ENCODE results near the gene IL1RAP. TPM values are rescaled to one million over a fixed set of nuclear protein-coding genes. Genes with fewer than 3 reads are reported as not detected.

IL1RAP gene
- total RNA-seq, 2 experiments from 2014 or later = 12.1 to 16.1 TPM

DNA sequence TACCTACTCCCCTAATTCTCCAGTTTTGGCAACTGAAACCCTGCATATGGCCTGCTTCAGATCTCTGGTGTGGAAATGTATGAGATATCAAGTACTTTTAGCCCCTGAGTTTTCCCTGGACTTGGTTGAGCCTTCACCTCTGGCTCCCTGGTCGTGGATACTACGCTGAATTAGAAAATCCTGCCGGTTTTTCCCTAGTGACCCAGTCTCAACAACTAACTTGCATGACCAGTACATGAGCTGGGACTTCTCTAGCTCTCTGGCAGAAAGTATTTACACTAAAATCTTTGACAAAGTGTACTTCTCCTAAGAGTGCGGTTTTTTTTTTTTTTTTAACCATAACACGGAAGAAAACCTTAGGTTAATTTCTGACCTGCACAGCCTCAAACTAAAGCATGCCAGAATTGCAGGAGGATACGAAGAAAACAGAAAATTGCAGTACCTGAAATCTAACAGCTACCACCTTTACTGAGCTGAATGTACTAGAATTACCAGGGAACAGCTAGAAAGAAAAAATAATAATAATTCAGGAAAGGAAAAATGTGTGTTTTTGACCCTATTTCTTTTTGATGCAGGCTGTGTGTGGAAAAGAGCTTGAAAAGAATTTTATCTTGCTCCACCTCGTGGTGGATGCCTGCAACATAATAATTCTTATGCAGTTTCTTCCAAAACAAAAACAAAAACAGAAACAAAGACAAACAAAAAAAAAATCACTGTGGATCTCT, 183.1 kb downstream of the IL1RAP start:
- intact Hi-C loops (cut with DNase I, micrococcal nuclease) = loop anchor here (2.0 to 10.0 kb wide), 6 partner anchors 182 to 736 kb away; partner anchors contain the start of genes IL1RAP (in 2 of the 2) and CLDN16 (in 1 of the 2)
- ChIA-PET CTCF (interaction anchor here (0.7 to 2.2 kb wide), 7 partner anchors 11 to 313 kb away, joined by 3 to 6 read pairs (median 3); no protein-coding TSS in a partner anchor), POLR2A (interaction anchor here (0.6 to 0.7 kb wide), 2 partner anchors 68 to 147 kb away, joined by 3 read pairs; no protein-coding TSS in a partner anchor)
- DNase-seq (peak; percentile 15), ATAC-seq (no peak)
- Mint-ChIP-seq H3K36me3 (ENCODE audit: low read depth) (no peaks in the 10 kb centered on the region), H3K4me1 (no peaks in the 10 kb centered on the region), H3K27me3 (peaks cover 18% of the 10 kb centered on the region), H3K4me3 (no peak overlapping the region), H3K27ac (no peak overlapping the region), H3K9me3 (ENCODE audit: low read depth) (no peaks in the 10 kb centered on the region)

DNA sequence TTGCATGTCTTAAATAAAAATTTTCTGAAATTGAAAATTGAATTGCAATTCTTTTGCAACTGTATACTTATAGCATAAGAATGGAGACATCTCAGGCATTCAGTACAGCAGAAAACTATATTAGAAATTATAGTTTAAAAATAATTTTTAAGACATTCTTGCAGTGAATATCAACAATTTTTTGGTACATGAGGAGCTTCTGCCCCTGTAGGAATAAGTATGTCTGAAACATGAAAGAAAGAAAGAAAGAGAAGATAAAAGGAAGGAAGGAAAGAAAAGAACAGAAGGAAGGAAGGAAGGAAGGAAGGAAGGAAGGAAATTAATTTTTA, 183.6 kb downstream of the IL1RAP start:
- Mint-ChIP-seq H3K27ac (no peak overlapping the region), H3K4me3 (no peak overlapping the region), H3K4me1 (no peaks in the 10 kb centered on the region), H3K9me3 (ENCODE audit: low read depth) (no peaks in the 10 kb centered on the region), H3K27me3 (peaks cover 21% of the 10 kb centered on the region), H3K36me3 (ENCODE audit: low read depth) (no peaks in the 10 kb centered on the region)
- ChIA-PET CTCF (interaction anchor here (0.7 to 2.2 kb wide), 7 partner anchors 12 to 473 kb away, joined by 3 to 6 read pairs (median 3); no protein-coding TSS in a partner anchor), POLR2A (interaction anchor here (0.6 to 0.7 kb wide), 2 partner anchors 69 to 148 kb away, joined by 3 read pairs; no protein-coding TSS in a partner anchor)
- no peak for ATAC-seq
- intact Hi-C loops (cut with DNase I, micrococcal nuclease) = loop anchor here (2.0 to 10.0 kb wide), 6 partner anchors 183 to 737 kb away; partner anchors contain the start of genes IL1RAP (in 2 of the 2) and CLDN16 (in 1 of the 2)
- DNase-seq = no peak

DNA sequence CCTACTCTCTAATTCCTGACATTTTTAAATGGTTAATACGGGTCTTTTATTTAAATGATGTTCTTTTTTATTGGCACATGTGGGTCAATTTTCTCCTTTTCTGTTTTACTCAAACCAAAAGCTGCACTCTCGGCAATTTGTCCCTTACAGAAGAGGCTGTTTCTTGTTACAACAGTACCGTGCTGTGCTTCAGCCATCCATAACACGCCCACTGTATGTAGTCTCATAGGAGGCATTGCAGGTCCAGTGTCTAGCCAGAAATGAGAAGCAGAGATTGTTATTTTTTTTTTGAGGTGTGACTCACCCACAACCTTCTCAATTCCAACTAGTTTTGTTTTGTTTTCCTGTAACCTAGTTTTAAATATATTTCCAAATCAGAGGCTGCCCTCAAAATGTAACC, 184.0 kb downstream of the IL1RAP start:
- CTCF ChIA-PET = interaction anchor here (1.0 to 1.8 kb wide), 6 partner anchors 12 to 473 kb away, joined by 3 to 6 read pairs (median 3); no protein-coding TSS in a partner anchor
- H3K27ac Mint-ChIP-seq = no peak overlapping the region
- no peaks in the 10 kb centered on the region for H3K9me3 Mint-ChIP-seq (ENCODE audit: low read depth)
- H3K36me3 Mint-ChIP-seq (ENCODE audit: low read depth) = no peaks in the 10 kb centered on the region
- intact Hi-C loops (cut with DNase I, micrococcal nuclease) = loop anchor here (2.0 to 10.0 kb wide), 6 partner anchors 183 to 737 kb away; partner anchors contain the start of genes IL1RAP (in 2 of the 2) and CLDN16 (in 1 of the 2)
- POLR2A ChIA-PET = no interaction called here
- ATAC-seq = no peak
- H3K4me1 Mint-ChIP-seq = no peaks in the 10 kb centered on the region
- DNase-seq = no peak
- H3K27me3 Mint-ChIP-seq = peaks cover 21% of the 10 kb centered on the region
- H3K4me3 Mint-ChIP-seq = no peak overlapping the region

DNA sequence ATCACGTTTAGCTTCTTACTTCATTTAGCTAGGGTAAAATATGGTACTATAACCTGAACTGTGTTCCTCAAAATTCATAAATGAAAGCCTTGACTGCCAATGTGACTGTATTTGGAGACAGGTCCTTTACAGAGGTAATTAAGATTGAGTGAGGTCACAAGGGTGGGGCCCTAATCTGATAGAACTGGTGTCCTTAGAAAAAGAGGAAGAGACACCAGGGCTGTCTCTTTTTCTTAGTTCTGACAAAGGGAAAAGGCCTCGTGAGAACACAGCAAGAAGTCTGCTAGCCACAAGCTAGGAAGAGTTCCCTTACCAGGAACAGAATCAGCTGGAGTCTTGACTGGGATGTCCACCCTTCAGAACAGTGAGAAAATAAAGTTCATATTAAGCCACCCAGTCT, 185.9 kb downstream of the IL1RAP start:
- Mint-ChIP-seq H3K9me3 (ENCODE audit: low read depth) (no peaks in the 10 kb centered on the region), H3K27me3 (peaks cover 25% of the 10 kb centered on the region), H3K27ac (no peak overlapping the region), H3K36me3 (ENCODE audit: low read depth) (no peaks in the 10 kb centered on the region), H3K4me3 (no peak overlapping the region), H3K4me1 (no peaks in the 10 kb centered on the region)
- ATAC-seq (no peak), DNase-seq (no peak)
- intact Hi-C loops (cut with DNase I, micrococcal nuclease) = loop anchor here (5.0 to 10.0 kb wide), 5 partner anchors 185 to 735 kb away; partner anchors contain the start of genes IL1RAP (in 2 of the 2) and CLDN16 (in 1 of the 2)
- ChIA-PET POLR2A (no interaction called here), CTCF (interaction anchor here (1.2 to 1.8 kb wide), 2 partner anchors 185 to 351 kb away, joined by 3 to 4 read pairs; no protein-coding TSS in a partner anchor)

DNA sequence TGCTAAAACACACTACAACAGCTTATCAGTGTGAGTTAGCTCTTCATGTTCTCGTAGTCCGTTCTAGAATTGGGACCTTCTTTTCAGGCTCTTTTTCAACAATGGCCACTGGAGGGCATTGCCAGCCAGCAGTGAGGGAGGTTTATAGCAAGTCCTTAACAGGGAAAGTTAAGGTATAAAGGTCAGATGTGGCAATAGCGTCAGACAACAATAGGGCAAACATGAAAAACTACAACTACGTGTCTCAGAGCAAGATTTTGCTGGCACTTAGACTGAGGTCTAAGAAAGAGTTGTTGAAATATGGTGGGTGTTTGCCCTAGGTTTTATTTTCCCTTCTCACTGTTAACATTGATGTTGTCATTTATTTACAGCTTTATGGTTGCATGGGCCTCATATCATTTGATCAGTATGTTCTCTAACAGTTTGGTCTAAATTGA, 187.2 kb downstream of the IL1RAP start:
- Mint-ChIP-seq H3K4me3 (no peak overlapping the region), H3K36me3 (ENCODE audit: low read depth) (no peaks in the 10 kb centered on the region), H3K4me1 (no peaks in the 10 kb centered on the region), H3K27ac (no peak overlapping the region), H3K27me3 (peaks cover 25% of the 10 kb centered on the region), H3K9me3 (ENCODE audit: low read depth) (no peaks in the 10 kb centered on the region)
- ChIA-PET POLR2A (interaction anchor here (0.6 kb wide), 1 partner anchor 231 kb away, joined by 3 read pairs; no protein-coding TSS in a partner anchor), CTCF (interaction anchor here (0.7 to 1.2 kb wide), 2 partner anchors 18 to 349 kb away, joined by 3 to 4 read pairs; no protein-coding TSS in a partner anchor)
- ATAC-seq = peak; percentile 36
- DNase-seq = peak; percentile 37
- intact Hi-C loops (cut with DNase I, micrococcal nuclease) = loop anchor here in 1 of 2 experiments (1.0 kb wide), 1 partner anchor 350 kb away; no protein-coding TSS in a partner anchor

DNA sequence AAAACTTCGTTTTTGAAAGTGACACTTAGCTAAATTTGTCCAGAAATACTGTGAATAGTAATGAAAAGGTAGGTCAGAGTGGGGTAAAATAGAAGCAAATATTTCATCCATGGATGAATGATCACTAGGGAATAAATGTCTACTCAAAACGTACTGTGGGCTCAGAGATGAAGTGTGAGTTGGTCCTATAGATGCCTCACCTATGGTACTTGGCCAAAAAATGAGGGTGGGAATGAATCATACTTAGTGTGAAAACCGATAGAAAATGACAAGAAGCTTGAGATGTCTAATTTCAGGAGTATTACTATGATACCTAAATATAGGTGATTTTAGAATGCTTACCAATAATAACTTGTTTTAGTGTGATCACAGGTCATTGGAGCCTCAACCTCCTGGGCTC, 192.7 kb downstream of the IL1RAP start:
- Mint-ChIP-seq H3K4me3 (no peak overlapping the region), H3K4me1 (no peaks in the 10 kb centered on the region), H3K27ac (no peak overlapping the region), H3K36me3 (ENCODE audit: low read depth) (no peaks in the 10 kb centered on the region), H3K9me3 (ENCODE audit: low read depth) (no peaks in the 10 kb centered on the region), H3K27me3 (peaks cover 10% of the 10 kb centered on the region)
- ChIA-PET CTCF (interaction anchor here (1.3 kb wide), 1 partner anchor 9 kb away, joined by 4 read pairs; no protein-coding TSS in a partner anchor), POLR2A (no interaction called here)
- ATAC-seq (peak; percentile 66), DNase-seq (no peak)
- intact Hi-C loops (cut with DNase I, micrococcal nuclease) = no loop called here

Other genes with a start within 250 kb of the IL1RAP start
- 1 to 10 TPM; 1.6 TPM for gene CLDN1, start 191.6 kb upstream of the IL1RAP start, total RNA-seq
- not detected for gene CLDN16, start 125.9 kb upstream of the IL1RAP start, total RNA-seq
- not detected for gene TMEM207, start 64.2 kb upstream of the IL1RAP start, total RNA-seq